Hippocampal formation (tissue), 2 donors: ENCODE data around the gene KRTAP10-12.

Experiments
- DNase-seq, 2 donors: peaks; one replicate each; lab custom pipeline; 2025; lab: John Stamatoyannopoulos, UW

KRTAP10-12 gene

DNA sequence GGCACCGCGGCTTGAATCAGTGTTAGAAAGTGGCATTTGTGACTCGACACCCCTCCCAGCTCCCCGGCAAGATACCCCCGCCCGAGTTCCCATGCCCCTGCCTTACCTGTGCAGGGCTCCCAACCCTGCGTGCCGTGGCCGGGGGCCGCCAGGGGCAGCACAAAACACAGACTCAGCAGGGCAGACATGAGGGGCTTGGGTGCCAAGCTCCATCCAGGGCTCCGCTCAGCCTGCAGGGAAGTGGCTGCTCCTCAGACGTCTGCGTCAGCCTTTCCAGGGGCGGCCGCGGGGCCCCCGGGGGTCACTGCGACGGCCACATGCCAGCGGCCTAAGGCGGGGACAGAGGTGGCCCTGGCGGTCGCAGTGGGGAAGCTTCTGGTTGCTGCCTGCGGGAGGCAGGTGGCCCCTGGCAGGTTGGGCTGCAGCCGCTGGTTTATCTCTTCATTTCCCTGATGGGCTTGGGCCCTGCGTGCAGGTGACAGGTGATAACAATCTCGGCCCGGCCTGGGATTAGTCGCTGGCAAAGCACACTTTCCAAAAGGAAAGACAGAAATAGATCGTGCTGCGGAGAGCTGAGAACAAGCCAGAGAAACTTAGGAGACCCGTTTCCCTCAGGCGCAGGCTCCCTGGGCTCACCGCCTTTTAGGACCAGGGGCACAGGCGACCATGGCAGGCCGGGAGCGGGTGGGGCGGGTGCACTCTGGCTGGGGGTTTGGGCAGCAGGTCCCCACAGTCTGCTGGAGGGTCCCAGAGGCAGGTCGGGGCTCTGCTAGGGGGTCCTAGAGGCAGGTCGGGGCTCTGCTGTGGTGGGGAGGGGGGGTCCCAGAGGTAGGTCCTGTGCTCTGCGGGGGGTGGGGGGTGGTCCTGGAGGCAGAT, 14.6 kb downstream of the KRTAP10-12 start, which contains the start of gene TSPEAR:
Gene TSPEAR, minus strand, starts transcription at position 246 of the 876 bp plus-strand sequence. Its CDS starts 58 bp downstream, at position 188.
- DNase-seq, result no peak

DNA sequence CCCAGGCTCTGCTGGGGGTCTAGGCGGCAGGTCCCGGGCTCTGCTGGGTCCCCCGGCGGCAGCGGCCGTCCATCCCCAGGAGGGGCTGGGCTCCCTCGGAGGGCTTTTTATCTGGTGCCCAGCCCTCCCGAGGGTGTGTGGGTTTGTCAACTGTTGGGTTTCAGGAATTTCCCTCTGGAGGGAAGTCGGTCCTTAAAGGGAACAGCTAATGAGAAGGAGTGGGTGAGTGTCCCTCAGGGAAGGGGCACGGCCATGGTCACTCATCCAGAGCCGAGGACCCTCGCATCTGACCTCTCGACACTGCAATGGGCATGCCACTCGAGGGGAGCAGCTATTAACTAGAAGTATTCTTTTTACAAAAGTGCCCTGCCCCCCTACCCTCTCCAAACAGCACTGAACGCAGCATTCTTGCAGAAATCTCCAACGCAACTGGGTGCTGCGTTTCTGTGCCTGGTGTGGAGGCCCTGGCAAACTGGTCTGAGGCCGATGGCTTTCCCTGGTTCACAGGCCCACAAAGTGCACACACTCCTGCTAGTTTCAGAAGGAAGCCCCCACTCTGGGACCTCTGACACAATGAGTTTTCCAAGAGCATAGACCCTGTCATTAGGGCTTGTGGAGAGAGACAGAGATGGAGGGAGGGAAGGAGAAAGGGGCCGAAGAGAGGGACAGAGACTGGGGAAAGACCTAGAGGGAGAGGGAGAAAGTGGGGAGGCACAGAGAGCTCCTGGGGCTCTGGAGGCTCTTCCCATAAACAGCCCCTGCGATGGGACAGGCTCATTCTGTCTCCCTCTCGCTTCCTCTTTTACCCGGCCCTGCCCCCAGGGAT, 15.4 kb downstream of the KRTAP10-12 start:
- DNase-seq, result no peak

DNA sequence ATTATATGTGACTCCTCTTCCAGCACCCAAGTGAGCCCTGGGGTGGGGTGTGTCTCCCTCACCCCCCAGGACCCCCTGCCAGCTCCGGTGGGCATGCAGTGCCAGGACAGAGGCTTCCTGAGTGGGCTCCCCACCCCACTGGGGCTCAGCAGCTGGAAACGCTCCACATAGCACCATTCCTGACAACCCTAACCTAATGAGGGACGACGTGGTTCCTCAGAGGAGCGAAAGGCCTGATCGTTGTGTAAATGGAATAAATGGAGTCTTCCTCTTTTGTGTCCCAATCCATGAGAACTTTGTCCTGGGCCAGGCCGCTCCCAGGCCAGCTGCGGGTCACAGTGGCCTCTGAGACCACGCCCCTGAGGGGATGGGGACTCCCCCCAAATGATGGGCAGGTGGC, 16.2 kb downstream of the KRTAP10-12 start:
- no peak for DNase-seq

DNA sequence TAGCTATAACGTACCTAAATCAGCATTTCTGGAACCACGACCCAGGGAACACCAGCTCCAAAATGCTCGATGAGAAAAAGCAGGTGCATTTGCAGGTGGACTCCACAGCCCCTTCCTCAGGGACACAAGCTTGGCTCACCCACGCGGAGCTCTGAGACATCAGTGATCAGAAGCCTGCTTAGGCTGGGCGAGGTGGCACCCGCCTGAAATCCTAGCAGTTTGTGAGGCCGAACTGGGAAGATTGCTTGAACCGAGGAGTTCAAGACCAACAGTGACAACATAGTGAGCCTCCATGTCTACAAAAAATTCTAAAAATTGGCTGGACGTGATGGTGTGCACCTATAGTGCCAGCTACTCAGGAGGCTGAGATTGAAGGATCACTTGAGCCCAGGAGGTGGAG, 16.9 kb downstream of the KRTAP10-12 start:
- no peak for DNase-seq

DNA sequence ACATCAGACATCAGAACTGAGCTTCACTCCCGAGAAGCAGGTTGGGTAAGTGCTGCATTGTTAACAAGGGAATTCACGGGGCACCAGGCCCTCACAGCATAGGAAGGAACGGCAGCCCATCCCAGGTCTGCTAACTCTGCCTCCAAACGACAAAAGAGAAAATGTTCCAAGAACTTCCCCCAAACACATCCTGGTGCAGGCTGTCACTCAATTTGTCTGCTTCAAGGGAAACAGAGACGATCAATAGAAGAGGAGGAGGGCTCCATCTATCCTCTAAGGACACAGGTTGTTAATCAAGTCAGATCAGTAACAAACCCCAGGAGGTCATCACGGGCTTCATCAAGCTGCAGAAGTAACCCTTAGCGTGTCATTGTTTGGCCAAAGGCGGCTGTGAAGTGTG, 17.9 kb downstream of the KRTAP10-12 start:
- no peak for DNase-seq

DNA sequence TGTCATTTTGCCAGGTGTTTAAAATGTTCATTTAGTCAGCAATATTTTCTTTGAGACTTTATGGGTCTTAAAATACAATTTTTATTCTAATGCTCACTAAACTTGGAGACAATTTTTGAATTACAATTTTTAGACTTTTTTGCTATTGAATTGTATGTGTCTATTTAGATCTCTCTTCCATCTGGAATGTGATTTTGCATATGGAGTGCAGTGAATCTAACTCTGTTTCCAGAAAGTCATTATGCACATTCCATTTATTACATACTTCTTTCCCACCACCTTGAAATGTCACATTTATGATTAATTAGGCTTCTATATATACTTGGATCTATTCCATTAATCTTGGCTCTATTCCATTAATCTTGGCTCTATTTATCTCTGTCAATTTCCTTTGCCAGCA, 20.0 kb downstream of the KRTAP10-12 start:
- DNase-seq, result peak in 1 of 2 donors; percentile 0

DNA sequence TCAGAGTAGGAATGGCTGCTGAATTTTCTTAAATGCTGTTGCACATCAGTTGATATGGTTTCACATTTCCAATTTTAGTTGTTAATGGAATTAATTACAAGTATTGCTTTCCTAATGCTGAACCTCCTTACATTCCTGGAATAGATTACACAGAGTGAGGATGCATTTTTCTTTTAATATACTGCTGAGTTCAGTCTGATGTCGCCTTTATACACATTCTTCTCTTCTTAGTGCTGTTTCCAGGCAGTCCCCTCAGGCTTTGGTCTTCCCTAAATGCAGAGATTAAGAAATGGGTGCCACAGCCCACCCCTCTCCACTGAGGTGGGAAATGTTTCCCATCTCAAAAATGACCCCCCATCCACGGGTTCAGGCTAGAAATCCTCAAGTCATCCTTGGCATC, 21.1 kb downstream of the KRTAP10-12 start:
- no peak for DNase-seq

DNA sequence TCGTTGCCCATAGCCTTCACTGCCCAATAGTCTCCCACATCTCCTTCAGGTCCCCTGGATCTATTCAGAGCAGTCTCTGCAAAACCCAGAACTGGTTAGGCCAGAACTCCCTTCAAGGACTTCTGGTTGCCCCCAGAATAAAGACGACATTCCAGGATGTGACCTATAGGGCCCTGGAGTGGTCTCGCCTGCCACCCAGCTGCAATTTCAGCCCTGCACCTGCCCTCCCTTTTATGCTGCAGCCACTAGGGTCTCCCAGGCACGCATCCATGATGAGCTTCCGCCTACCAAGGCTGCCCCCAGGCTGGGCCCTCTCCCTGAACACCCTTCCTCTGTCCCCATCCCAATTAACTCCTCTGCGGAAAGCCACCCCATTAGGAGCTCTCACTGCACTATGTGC, 21.6 kb downstream of the KRTAP10-12 start:
- DNase-seq, result no peak

DNA sequence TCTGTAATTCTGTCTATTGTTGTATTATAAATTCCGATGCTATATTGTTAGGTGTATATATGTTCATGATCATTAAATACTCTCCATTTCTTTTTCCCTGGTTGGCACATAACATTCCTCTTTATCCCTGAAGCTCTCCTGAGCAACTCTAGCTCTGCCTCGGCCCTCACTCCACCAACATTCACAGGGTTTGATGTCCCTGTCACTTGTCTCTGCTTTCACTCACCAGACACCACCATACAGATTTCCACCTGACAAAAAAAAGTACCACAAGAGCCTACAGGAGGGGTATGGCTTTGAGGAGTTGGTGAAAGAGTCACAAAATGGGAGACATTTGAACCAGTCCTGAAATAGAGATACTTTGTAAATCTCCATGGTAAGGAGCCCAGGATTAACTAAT, 23.2 kb downstream of the KRTAP10-12 start:
- DNase-seq, result no peak

DNA sequence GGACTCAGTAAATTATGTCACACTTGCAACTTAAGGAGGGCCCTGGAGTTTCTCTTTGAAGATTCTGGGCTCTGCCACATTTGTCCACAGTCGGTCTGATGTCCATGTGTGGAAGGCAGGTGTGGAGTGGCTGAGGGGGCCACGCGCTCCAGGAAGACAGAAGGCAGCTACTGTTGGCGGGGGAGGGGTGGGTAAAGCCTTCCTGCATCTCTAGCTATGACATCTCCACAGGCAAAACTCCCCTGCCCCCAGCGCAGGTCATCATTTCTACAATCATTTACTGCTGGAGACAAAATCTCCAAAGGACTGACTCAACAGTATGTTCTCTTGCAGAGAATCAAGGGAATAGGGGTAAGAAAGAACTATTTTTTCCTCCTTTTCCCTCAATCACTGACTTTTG, 25.8 kb downstream of the KRTAP10-12 start:
- no peak for DNase-seq

DNA sequence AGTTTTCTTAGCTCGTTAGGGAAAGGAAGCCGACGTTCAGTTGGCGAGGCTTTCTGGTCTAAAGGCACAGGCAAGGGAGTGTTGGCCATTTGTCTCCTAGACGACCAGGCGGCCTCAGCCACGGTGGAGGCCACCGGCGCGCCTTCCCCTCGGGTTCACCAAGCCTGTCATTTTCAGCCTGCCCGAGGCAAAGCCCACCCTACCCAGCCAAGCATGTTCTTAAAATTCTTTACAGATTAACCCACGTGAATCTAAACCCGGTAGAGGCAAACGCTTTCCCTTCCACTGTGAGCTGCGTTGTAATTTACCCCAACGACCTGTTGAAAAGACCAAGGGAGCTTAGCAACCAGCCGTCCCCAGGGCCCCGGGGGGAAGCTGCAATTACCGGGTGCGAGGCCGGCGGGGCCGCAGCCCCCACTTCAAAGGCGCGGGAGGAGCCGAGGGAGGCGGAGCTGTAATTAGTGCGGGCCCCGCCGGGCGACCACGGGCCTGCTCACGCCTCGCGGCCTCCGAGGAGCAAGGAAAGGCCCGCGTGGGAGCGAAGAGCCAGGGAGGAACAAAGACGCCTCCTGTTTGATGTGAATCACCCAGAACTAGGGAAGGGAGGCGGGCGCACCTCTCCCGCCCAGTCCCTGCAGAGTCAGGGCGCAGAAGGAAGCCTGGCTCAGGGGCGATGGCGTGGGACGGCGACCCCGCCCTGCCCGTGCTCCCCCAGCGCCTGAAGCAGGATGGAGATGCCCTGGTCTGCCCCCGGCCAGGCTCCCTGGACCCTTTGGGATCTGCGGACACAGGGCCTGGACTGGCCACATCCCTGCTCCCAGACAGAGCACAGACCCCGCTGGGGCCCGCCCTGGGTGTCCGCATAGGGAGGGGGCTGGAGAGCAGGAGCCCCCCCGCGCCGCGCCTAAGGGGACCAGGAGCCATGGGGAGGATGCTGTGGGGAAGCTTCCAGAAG, 26.5 kb downstream of the KRTAP10-12 start:
- DNase-seq, result no peak

DNA sequence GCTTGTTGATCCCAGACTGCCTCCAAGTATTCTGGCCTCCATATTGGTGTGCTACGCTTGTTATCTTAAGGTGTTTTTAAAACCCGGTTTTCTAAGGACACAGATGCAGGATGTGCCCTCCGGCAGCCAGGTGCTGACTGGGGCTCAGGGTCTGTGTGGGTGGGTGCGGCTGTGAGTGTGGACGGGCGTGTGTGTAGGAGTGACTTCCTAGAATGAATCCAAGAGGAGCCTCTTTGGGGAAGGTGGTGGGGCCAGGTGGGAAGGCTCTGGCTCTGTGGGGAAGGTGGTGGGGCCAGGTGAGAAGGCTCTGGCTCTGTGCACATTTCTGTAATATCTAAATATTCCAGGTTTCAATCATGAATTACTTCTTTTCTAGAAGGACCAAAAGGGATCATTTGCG, 27.2 kb downstream of the KRTAP10-12 start:
- no peak for DNase-seq

DNA sequence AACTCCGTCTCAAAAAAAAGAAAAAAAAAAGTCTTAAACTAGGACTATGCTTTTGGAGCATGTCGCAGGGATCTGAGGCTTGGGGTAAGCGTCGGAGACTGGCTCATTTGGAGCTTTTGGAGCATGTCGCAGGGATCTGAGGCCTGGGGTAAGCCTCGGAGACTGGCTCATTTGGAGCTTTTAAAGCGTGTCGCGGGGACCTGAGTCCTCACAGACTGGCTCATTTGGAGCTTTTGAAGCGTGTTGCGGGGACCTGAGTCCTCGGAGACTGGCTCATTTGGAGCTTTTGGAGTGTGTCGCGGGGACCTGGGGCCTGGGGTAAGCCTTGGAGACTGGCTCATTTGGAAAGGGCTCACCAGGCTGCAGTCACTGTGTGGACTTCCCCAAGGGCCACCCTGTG, 28.0 kb downstream of the KRTAP10-12 start:
- DNase-seq, result no peak

DNA sequence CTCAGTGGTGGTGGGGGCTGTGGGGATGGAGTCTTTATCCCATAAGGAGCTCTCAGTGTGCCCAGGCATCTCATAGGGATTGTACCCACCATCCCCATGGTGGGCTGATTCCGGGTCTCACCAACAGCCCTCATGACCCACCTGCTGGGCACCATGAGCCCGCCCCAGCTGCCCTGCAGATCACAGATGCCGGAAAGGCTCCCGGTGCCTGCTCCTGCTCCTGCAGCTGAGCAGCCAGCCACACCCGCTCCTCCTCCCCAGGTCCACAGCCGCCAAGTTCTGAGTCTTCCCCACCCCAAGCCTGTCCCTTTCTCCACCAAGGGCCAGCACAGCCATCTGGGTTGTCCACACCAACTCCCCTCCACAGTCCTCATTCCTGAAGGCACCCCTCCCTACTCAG, 29.9 kb downstream of the KRTAP10-12 start:
- DNase-seq, result no peak

DNA sequence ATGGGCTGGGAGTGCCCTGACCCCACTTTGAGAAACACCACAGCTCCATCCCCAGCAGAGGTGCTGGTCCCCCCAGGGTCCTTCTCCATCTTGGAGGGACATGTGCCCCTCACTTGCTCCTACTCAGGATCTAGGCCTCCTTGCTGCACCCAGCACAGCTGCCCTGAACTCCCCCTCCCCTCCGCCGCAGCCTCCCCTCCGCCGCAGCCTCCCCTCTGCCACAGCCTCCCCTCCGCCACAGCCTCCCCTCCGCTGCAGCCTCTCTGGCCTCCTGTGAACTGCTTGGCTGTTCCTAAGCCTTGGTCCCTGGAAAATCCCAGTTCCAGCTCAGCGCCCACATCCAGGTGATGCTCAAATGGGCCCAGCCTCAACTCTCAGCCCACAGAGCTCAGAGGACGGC, 30.3 kb downstream of the KRTAP10-12 start:
- no peak for DNase-seq

DNA sequence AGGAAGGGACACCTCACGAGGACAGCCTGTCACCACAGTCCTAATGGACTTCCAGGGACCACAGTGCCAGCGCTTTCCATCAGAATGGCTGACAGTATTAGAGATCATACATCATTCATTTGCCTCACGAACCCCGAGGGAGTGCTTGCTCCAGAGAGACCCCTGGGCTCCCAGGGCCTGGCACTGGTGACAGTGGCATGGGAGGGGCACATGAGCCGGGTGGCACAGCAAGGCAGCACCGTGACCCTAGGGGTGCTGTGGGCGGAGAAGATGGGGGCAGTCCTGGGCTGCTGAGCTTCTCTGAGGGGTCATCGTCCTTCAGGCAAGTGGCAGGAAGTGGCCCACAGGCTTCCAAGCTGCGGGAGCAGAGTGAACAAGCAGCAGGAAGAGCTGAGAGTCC, 30.8 kb downstream of the KRTAP10-12 start:
- no peak for DNase-seq

DNA sequence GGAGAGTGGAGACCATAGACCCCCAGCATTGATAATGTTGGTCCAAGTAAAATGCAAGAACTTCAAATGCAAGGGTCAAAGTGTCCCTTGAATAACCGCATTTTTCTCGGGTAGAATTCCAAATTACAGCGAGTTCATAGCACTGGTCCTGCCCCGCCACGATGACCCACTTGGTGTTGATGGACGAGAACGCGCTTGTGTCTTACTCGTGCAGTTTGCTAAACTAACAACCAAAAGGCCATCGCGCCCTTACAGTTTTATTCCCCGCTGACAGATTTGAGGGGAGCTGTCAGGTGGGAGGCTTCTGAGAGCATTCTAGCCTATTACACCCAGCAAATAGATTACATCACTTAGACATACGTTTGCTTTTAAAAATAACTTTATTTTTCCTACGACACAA, 31.7 kb downstream of the KRTAP10-12 start:
- DNase-seq, result no peak

DNA sequence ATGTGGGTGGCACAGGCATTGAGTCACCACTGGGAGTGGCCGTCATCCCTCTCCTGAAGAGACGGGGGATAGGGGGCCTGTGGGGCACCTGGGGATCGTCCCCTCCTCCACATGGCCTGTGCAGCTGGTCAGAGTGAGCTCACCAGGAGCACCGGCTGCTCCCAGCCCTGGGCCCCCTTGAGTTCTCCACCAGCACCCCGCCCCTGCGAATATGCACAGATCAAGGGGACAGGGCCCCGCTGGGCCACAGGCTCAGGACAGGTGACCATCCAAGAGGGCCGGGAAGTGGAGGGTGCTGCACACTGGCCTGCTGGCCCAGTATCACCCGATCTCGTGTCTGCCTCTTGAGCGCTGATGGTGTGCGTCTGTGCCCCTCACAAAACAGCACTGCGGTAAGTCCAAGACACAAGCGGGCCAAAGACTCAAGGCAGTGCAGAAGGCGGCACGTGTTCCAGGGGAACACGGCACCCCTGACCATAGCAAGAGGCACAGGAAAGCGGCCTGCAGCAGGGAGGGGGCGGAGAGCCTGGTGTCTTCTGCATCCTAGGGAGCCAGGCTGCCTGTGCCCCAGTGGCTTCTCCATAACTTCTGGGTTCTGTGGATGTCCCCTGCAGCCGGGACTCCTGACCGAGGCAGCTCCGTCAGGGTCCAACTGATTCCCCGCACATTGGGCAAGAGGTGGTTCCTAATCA, 32.5 kb downstream of the KRTAP10-12 start:
- DNase-seq, result no peak

DNA sequence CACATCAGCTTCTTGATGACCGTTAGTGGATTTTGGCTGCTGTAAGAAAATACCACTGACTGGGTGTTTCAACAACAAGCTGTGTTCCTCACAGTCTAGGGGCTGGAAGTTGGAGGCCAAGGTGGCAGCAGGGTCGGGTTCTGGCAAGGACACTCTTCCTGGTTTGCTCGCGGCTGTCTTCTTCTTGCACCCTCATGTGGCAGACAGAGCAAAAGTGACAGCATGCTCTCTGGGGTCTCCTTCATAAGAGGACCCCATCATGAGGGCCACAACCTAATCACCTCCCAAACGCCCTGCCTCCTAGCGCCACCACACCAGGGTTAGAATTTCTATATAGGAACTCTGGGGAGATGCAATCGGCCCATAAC, 33.0 kb downstream of the KRTAP10-12 start:
- no peak for DNase-seq

DNA sequence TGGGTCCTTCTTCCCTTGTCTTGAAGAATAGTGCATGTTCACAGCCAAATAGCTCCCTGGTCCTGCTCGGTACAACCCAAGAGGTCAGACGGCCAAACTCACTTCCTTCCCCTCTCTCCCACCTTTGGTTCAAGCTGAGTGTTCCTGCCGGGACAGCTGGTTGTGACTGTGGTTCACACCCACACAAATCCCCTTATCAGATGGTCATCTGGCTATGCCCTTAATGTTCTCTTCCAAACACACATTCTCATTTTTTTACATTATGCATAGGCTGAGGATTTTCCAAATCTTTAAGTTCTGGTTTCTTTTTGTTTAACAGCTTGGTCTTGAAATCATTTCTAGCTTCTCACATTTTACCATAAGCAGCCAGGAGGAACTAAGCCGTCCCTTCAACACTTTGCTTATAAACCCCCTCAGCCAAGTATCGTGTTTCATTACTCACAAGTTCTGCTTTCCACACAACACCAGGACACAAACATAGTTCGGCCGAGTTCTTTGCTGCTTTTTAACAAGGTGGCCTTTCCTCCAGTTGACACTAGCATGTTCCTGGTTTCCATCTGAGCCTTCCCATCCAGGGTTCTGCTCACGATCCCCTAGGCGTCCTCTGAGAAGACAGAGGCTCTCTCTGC, 34.1 kb downstream of the KRTAP10-12 start:
- DNase-seq, result no peak

DNA sequence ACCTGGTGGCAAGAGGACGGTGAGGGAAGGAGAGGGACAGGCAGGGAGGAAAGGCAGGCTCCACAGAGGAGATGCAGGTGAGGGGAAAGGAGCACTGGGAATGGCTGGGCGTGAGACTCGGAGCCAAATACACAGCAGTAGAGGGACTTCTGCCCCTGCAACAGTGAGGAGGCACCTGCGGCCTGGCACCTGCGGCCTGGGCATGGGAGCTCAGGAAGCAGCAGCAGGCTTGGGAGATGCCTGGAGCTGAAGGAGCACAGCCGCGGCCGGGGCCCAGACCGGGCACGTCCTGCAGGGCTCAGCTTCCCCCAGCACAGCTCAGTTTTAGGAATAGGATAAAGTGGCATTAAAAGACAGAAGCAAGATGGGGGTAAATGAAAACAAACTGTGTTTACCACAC, 35.3 kb downstream of the KRTAP10-12 start:
- DNase-seq, result no peak
